ENCODE measurements around the gene STK39. TPM values are rescaled to one million over a fixed set of nuclear protein-coding genes. Genes with fewer than 3 reads are reported as not detected.
"Not testable (repeated sequence)": the region's sequence is repeated elsewhere in the genome, so short reads cannot be mapped to it uniquely, and the experiment has no call there.

Gene STK39
- polyA plus RNA-seq, 4 donors = 19.0 to 68.7 (median 41.3) TPM

- Histone ChIP-seq H3K27ac (ENCODE audit: low read depth in 1 of 3, low read length in 2 of 3) (no peak overlapping the region), H3K9me3 (ENCODE audit: control insufficient read depth in 2 of 2, insufficient read depth in 1 of 2, low read depth in 1 of 2, low read length in 1 of 2) (no peaks in the 10 kb centered on the region), H3K27me3 (ENCODE audit: control insufficient read depth in 3 of 3, insufficient read depth in 3 of 3, low read length in 3 of 3) (no peaks in the 10 kb centered on the region), H3K36me3 (ENCODE audit: control insufficient read depth in 3 of 3, insufficient read depth in 2 of 3, low read depth in 1 of 3, low read length in 3 of 3) (peaks cover 2 to 7% (median 4%) of the 10 kb centered on the region in 3 donors), H3K4me3 (ENCODE audit: low read depth in 1 of 3, low read length in 3 of 3) (no peak overlapping the region), H3K4me1 (ENCODE audit: control insufficient read depth in 3 of 3, insufficient read depth in 2 of 3, low read depth in 1 of 3, low read length in 2 of 3) (no peaks in the 10 kb centered on the region)
- 75 to 86% (median 78%) methylated on average over 2 of the region's 2 CpGs for WGBS, 3 donors
- FAIRE-seq (no peak), DNase-seq (no peak)
These were observed 155.4 kb downstream of the STK39 start for GRCh38 chr2:168091986-168092385.

- DNase-seq (no peak), FAIRE-seq (no peak)
- Histone ChIP-seq H3K36me3 (ENCODE audit: control insufficient read depth in 3 of 3, insufficient read depth in 2 of 3, low read depth in 1 of 3, low read length in 3 of 3) (peaks cover 2 to 7% (median 4%) of the 10 kb centered on the region in 3 donors), H3K27ac (ENCODE audit: low read depth in 1 of 3, low read length in 2 of 3) (no peak overlapping the region), H3K9me3 (ENCODE audit: control insufficient read depth in 2 of 2, insufficient read depth in 1 of 2, low read depth in 1 of 2, low read length in 1 of 2) (no peaks in the 10 kb centered on the region), H3K27me3 (ENCODE audit: control insufficient read depth in 3 of 3, insufficient read depth in 3 of 3, low read length in 3 of 3) (no peaks in the 10 kb centered on the region), H3K4me1 (ENCODE audit: control insufficient read depth in 3 of 3, insufficient read depth in 2 of 3, low read depth in 1 of 3, low read length in 2 of 3) (no peaks in the 10 kb centered on the region), H3K4me3 (ENCODE audit: low read depth in 1 of 3, low read length in 3 of 3) (no peak overlapping the region)
- WGBS, 3 donors = 80 to 93% (median 92%) methylated on average over 8 of the region's 8 CpGs
These were observed 156.8 kb downstream of the STK39 start for GRCh38 chr2:168090366-168091135.

- Histone ChIP-seq H3K27me3 (ENCODE audit: control insufficient read depth in 3 of 3, insufficient read depth in 3 of 3, low read length in 3 of 3) (no peaks in the 10 kb centered on the region), H3K4me3 (ENCODE audit: low read depth in 1 of 3, low read length in 3 of 3) (no peak overlapping the region), H3K27ac (ENCODE audit: low read depth in 1 of 3, low read length in 2 of 3) (no peak overlapping the region), H3K36me3 (ENCODE audit: control insufficient read depth in 3 of 3, insufficient read depth in 2 of 3, low read depth in 1 of 3, low read length in 3 of 3) (peaks cover 2 to 4% (median 3%) of the 10 kb centered on the region in 3 donors), H3K9me3 (ENCODE audit: control insufficient read depth in 2 of 2, insufficient read depth in 1 of 2, low read depth in 1 of 2, low read length in 1 of 2) (no peaks in the 10 kb centered on the region), H3K4me1 (ENCODE audit: control insufficient read depth in 3 of 3, insufficient read depth in 2 of 3, low read depth in 1 of 3, low read length in 2 of 3) (no peaks in the 10 kb centered on the region)
- 74 to 89% (median 76%) methylated on average over 1 of the region's 1 CpG for WGBS, 3 donors
- FAIRE-seq (no peak), DNase-seq (no peak)
These were observed 158.2 kb downstream of the STK39 start for GRCh38 chr2:168089200-168089599.

- FAIRE-seq = no peak
- H3K36me3 ChIP-seq (ENCODE audit: control insufficient read depth in 3 of 3, insufficient read depth in 2 of 3, low read depth in 1 of 3, low read length in 3 of 3) = peaks cover 0 to 3% (median 2%) of the 10 kb centered on the region in 3 donors
- H3K27ac ChIP-seq (ENCODE audit: low read depth in 1 of 3, low read length in 2 of 3) = no peak overlapping the region
- peaks cover 0 to 3% of the 10 kb centered on the region in 2 donors for H3K9me3 ChIP-seq (ENCODE audit: control insufficient read depth in 2 of 2, insufficient read depth in 1 of 2, low read depth in 1 of 2, low read length in 1 of 2)
- 90 to 97% (median 96%) methylated on average over 4 of the region's 4 CpGs for WGBS, 3 donors
- no peak for DNase-seq
- H3K4me1 ChIP-seq (ENCODE audit: control insufficient read depth in 3 of 3, insufficient read depth in 2 of 3, low read depth in 1 of 3, low read length in 2 of 3) = no peaks in the 10 kb centered on the region
- H3K4me3 ChIP-seq (ENCODE audit: low read depth in 1 of 3, low read length in 3 of 3) = no peak overlapping the region
- no peaks in the 10 kb centered on the region for H3K27me3 ChIP-seq (ENCODE audit: control insufficient read depth in 3 of 3, insufficient read depth in 3 of 3, low read length in 3 of 3)
These were observed 160.0 kb downstream of the STK39 start for GRCh38 chr2:168087401-168087800.

GRCh38 chr2:168086851-168087250 lies 160.5 kb downstream of the STK39 start:
- FAIRE-seq (no peak), DNase-seq (no peak)
- Histone ChIP-seq H3K27ac (ENCODE audit: low read depth in 1 of 3, low read length in 2 of 3) (no peak overlapping the region), H3K36me3 (ENCODE audit: control insufficient read depth in 3 of 3, insufficient read depth in 2 of 3, low read depth in 1 of 3, low read length in 3 of 3) (peaks cover 0 to 3% (median 2%) of the 10 kb centered on the region in 3 donors), H3K4me3 (ENCODE audit: low read depth in 1 of 3, low read length in 3 of 3) (no peak overlapping the region), H3K27me3 (ENCODE audit: control insufficient read depth in 3 of 3, insufficient read depth in 3 of 3, low read length in 3 of 3) (no peaks in the 10 kb centered on the region), H3K4me1 (ENCODE audit: control insufficient read depth in 3 of 3, insufficient read depth in 2 of 3, low read depth in 1 of 3, low read length in 2 of 3) (no peaks in the 10 kb centered on the region), H3K9me3 (ENCODE audit: control insufficient read depth in 2 of 2, insufficient read depth in 1 of 2, low read depth in 1 of 2, low read length in 1 of 2) (peaks cover 0 to 3% of the 10 kb centered on the region in 2 donors)
- WGBS, 3 donors = 88 to 91% (median 88%) methylated on average over 5 of the region's 5 CpGs

GRCh38 chr2:168085801-168086361 lies 161.5 kb downstream of the STK39 start:
- Histone ChIP-seq H3K4me3 (ENCODE audit: low read depth in 1 of 3, low read length in 3 of 3) (no peak overlapping the region), H3K36me3 (ENCODE audit: control insufficient read depth in 3 of 3, insufficient read depth in 2 of 3, low read depth in 1 of 3, low read length in 3 of 3) (peaks cover 0 to 5% (median 0%) of the 10 kb centered on the region in 3 donors), H3K27ac (ENCODE audit: low read depth in 1 of 3, low read length in 2 of 3) (no peak overlapping the region), H3K4me1 (ENCODE audit: control insufficient read depth in 3 of 3, insufficient read depth in 2 of 3, low read depth in 1 of 3, low read length in 2 of 3) (no peaks in the 10 kb centered on the region), H3K9me3 (ENCODE audit: control insufficient read depth in 2 of 2, insufficient read depth in 1 of 2, low read depth in 1 of 2, low read length in 1 of 2) (peaks cover 0 to 6% of the 10 kb centered on the region in 2 donors), H3K27me3 (ENCODE audit: control insufficient read depth in 3 of 3, insufficient read depth in 3 of 3, low read length in 3 of 3) (no peaks in the 10 kb centered on the region)
- WGBS, 3 donors = 82 to 90% (median 90%) methylated on average over 4 of the region's 4 CpGs
- DNase-seq (no peak), FAIRE-seq (no peak)

- WGBS, 3 donors = 93 to 99% (median 96%) methylated on average over 4 of the region's 4 CpGs
- Histone ChIP-seq H3K27ac (ENCODE audit: low read depth in 1 of 3, low read length in 2 of 3) (no peak overlapping the region), H3K27me3 (ENCODE audit: control insufficient read depth in 3 of 3, insufficient read depth in 3 of 3, low read length in 3 of 3) (no peaks in the 10 kb centered on the region), H3K4me3 (ENCODE audit: low read depth in 1 of 3, low read length in 3 of 3) (no peak overlapping the region), H3K36me3 (ENCODE audit: control insufficient read depth in 3 of 3, insufficient read depth in 2 of 3, low read depth in 1 of 3, low read length in 3 of 3) (peaks cover 0 to 7% (median 0%) of the 10 kb centered on the region in 3 donors), H3K9me3 (ENCODE audit: control insufficient read depth in 2 of 2, insufficient read depth in 1 of 2, low read depth in 1 of 2, low read length in 1 of 2) (peaks cover 0 to 10% of the 10 kb centered on the region in 2 donors), H3K4me1 (ENCODE audit: control insufficient read depth in 3 of 3, insufficient read depth in 2 of 3, low read depth in 1 of 3, low read length in 2 of 3) (no peaks in the 10 kb centered on the region)
- FAIRE-seq (no peak), DNase-seq (no peak)
These were observed 163.1 kb downstream of the STK39 start for GRCh38 chr2:168084288-168084687.

- H3K9me3 ChIP-seq (ENCODE audit: control insufficient read depth in 2 of 2, insufficient read depth in 1 of 2, low read depth in 1 of 2, low read length in 1 of 2); FAIRE-seq; H3K27ac ChIP-seq (ENCODE audit: low read depth in 1 of 3, low read length in 2 of 3); H3K36me3 ChIP-seq (ENCODE audit: control insufficient read depth in 3 of 3, insufficient read depth in 2 of 3, low read depth in 1 of 3, low read length in 3 of 3); H3K4me3 ChIP-seq (ENCODE audit: low read depth in 1 of 3, low read length in 3 of 3); H3K4me1 ChIP-seq (ENCODE audit: control insufficient read depth in 3 of 3, insufficient read depth in 2 of 3, low read depth in 1 of 3, low read length in 2 of 3); H3K27me3 ChIP-seq (ENCODE audit: control insufficient read depth in 3 of 3, insufficient read depth in 3 of 3, low read length in 3 of 3): not testable (repeated sequence)
- DNase-seq = peak in 1 of 2 donors; percentile 53
- WGBS, 3 donors = 43 to 70% (median 55%) methylated on average over 3 of the region's 3 CpGs
These were observed 165.9 kb downstream of the STK39 start for GRCh38 chr2:168081452-168081851.
